A549 (cell line): Measurements from ENCODE around the gene FHIT. TPM values are rescaled to one million over a fixed set of nuclear protein-coding genes. Genes with fewer than 3 reads are reported as not detected.

Experiments
- ATAC-seq, 2 experiments: fragments of 200-7000 bp in 1 of 2; fragments of >200 bp in 1 of 2; cut with Nextera tagmentation in 1 of 2; cut with Tn5 transposase in 1 of 2; 3 replicates each; pipeline versions ENCODE4 v1.8.0 to v1.9.1; 2018 to 2020; ENCODE audit warnings: mild to moderate bottlenecking in 1 of 2, moderate library complexity in 1 of 2
- CTCF ChIA-PET: fragments of 300-600 bp; sonication (Branson Sonifier 250); formaldehyde crosslinking; extraction: SDS; loops from one replicate; lab custom pipeline; 2021; ENCODE audit warnings: antibody characterized with exemption, inconsistent platforms; lab: Yijun Ruan, JAX
- POLR2A ChIA-PET: fragments of 350-600 bp; formaldehyde crosslinking; extraction: SDS; loops from one replicate; lab custom pipeline; 2021; ENCODE audit warnings: antibody characterized with exemption, inconsistent platforms; lab: Yijun Ruan, JAX
- DNase-seq, 2 experiments: peaks; one replicate each; pipeline versions ENCODE4 v3.0.0 to v3.0.0-alpha.2; 2011 to 2016; ENCODE audit warnings: low read depth in 1 of 2, low spot score in 1 of 2
- FAIRE-seq: peaks from 2 replicates; lab custom pipeline; 2011; peaks lifted over from hg19 to GRCh38; lab: Jason Lieb, UNC
- H3K27ac ChIP-seq, 2 experiments: fragments of >200 bp; sonication (Bioruptor Twin); formaldehyde crosslinking; 3 replicates each; pipeline ENCODE4 v1.5.1; 2016 to 2017
- H3K4me1 ChIP-seq: fragments of >200 bp; sonication (Bioruptor Twin); formaldehyde crosslinking; 3 replicates; pipeline ENCODE4 v1.6.1; 2016
- H3K4me2 ChIP-seq: fragments of >200 bp; sonication (Bioruptor Twin); formaldehyde crosslinking; 3 replicates; pipeline ENCODE4 v1.6.1; 2016
- H3K4me3 ChIP-seq: fragments of >200 bp; sonication (Bioruptor Twin); formaldehyde crosslinking; 3 replicates; pipeline ENCODE4 v1.5.1; 2016
- H3K9me3 ChIP-seq: fragments of >200 bp; sonication (Bioruptor Twin); formaldehyde crosslinking; 3 replicates; pipeline ENCODE4 v1.6.1; 2016
- BHLHE40 ChIP-seq: IDR thresholded peaks from 2 replicates; pipeline ENCODE4 v1.6.1; 2012; ENCODE audit warnings: low read depth, low read length, inconsistent platforms
- CBX2 ChIP-seq: fragments of 200-600 bp; sonication (generic); IDR thresholded peaks from 2 replicates; pipeline ENCODE4 v1.6.1; 2016; ENCODE audit warnings: low read depth, mild to moderate bottlenecking, borderline replicate concordance
- CTCF ChIP-seq: fragments of >200 bp; sonication (Bioruptor Twin); formaldehyde crosslinking; IDR thresholded peaks from 3 replicates; pipeline ENCODE4 v1.5.1; 2016
- EHF ChIP-seq: fragments of 250-450 bp; sonication (Bioruptor Pico); IDR thresholded peaks from 2 replicates; pipeline ENCODE4 v1.5.0; 2020; ENCODE audit warnings: mild to moderate bottlenecking
- EHMT2 ChIP-seq: fragments of 200-600 bp; sonication (generic); IDR thresholded peaks from 2 replicates; pipeline ENCODE4 v1.6.1; 2016; ENCODE audit warnings: antibody characterized with exemption, low read depth, mild to moderate bottlenecking, moderate library complexity
- EP300 ChIP-seq, 2 experiments: fragments of >200 bp; sonication (Bioruptor Twin); formaldehyde crosslinking; IDR thresholded peaks; 2 replicates in 1 of 2; 3 replicates in 1 of 2; pipeline ENCODE4 v1.6.1; 2016 to 2017
- FOSB ChIP-seq: fragments of 250-450 bp; sonication (Bioruptor Pico); IDR thresholded peaks from 2 replicates; pipeline ENCODE4 v1.5.0; 2020; ENCODE audit warnings: mild to moderate bottlenecking, moderate library complexity
- FOSL2 ChIP-seq, 2 experiments: fragments of 450-650 bp in 1 of 2; fragments of >200 bp in 1 of 2; sonication (Bioruptor Twin) in 1 of 2; formaldehyde crosslinking; IDR thresholded peaks; 2 replicates each; pipeline versions ENCODE4 v1.5.0 to v1.6.1; 2016 to 2020; ENCODE audit warnings: mild to moderate bottlenecking in 1 of 2, moderate library complexity in 1 of 2
- HES2 ChIP-seq: fragments of >200 bp; sonication (Bioruptor Twin); formaldehyde crosslinking; IDR thresholded peaks from 2 replicates; pipeline ENCODE4 v1.6.1; 2016
- HEYL ChIP-seq: fragments of 250-450 bp; sonication (Bioruptor Pico); IDR thresholded peaks from 2 replicates; pipeline ENCODE4 v1.8.0; 2021; ENCODE audit warnings: mild to moderate bottlenecking, moderate library complexity
- HOXB5 ChIP-seq: fragments of 250-450 bp; sonication (Bioruptor Pico); IDR thresholded peaks from 2 replicates; pipeline ENCODE4 v1.5.0; 2020; ENCODE audit warnings: mild to moderate bottlenecking, moderate library complexity
- JUNB ChIP-seq: fragments of >200 bp; sonication (Bioruptor Twin); formaldehyde crosslinking; IDR thresholded peaks from 2 replicates; pipeline ENCODE4 v1.6.1; 2016
- MAZ ChIP-seq: fragments of 150-350 bp; IDR thresholded peaks from 2 replicates; pipeline ENCODE4 v1.6.1; 2014; ENCODE audit warnings: antibody characterized with exemption, low read depth, low read length, borderline replicate concordance
- MYC ChIP-seq: IDR thresholded peaks from 2 replicates; pipeline ENCODE4 v1.6.1; 2012; ENCODE audit warnings: mild to moderate bottlenecking, inconsistent platforms, low read length, improper control_type of control experiment, borderline replicate concordance
- NR3C1 ChIP-seq: fragments of >200 bp; sonication (Bioruptor Twin); formaldehyde crosslinking; IDR thresholded peaks from 3 replicates; pipeline ENCODE4 v1.6.1; 2017
- PHF8 ChIP-seq: fragments of 200-600 bp; sonication (generic); IDR thresholded peaks from 2 replicates; pipeline ENCODE4 v1.6.1; 2016; ENCODE audit warnings: low read depth, mild to moderate bottlenecking, antibody characterized with exemption, moderate library complexity, borderline replicate concordance
- POLR2A ChIP-seq: IDR thresholded peaks from 2 replicates; pipeline ENCODE4 v1.6.1; 2012; ENCODE audit warnings: mild to moderate bottlenecking, low read length
- POLR2AphosphoS2 ChIP-seq: conservative IDR thresholded peaks from 2 replicates; pipeline ENCODE4 v1.6.1; 2012; ENCODE audit warnings: low read length, improper control_type of control experiment, inconsistent platforms
- RAD21 ChIP-seq, 2 experiments: fragments of >200 bp in 1 of 2; sonication (Bioruptor Twin) in 1 of 2; formaldehyde crosslinking in 1 of 2; IDR thresholded peaks in 1 of 2; conservative IDR thresholded peaks in 1 of 2; 2 replicates in 1 of 2; 3 replicates in 1 of 2; pipeline ENCODE4 v1.6.1; 2012 to 2018; ENCODE audit warnings: inconsistent platforms in 1 of 2
- REST ChIP-seq: fragments of 200-600 bp; sonication (generic); IDR thresholded peaks from 2 replicates; pipeline ENCODE4 v1.6.1; 2016; ENCODE audit warnings: antibody characterized with exemption, mild to moderate bottlenecking, moderate library complexity
- RFX5 ChIP-seq: fragments of 450-650 bp; IDR thresholded peaks from 2 replicates; pipeline ENCODE4 v1.7.1; 2014; ENCODE audit warnings: antibody characterized with exemption, mild to moderate bottlenecking, moderate library complexity
- SMC3 ChIP-seq: fragments of >200 bp; sonication (Bioruptor Twin); formaldehyde crosslinking; IDR thresholded peaks from 3 replicates; pipeline ENCODE4 v1.6.1; 2018; ENCODE audit warnings: inconsistent platforms
- SREBF2 ChIP-seq: fragments of 450-650 bp; IDR thresholded peaks from 2 replicates; pipeline ENCODE4 v1.6.1; 2014; ENCODE audit warnings: mild to moderate bottlenecking, moderate library complexity
- TFCP2L1 ChIP-seq: fragments of 250-450 bp; sonication (Bioruptor Pico); IDR thresholded peaks from 2 replicates; pipeline ENCODE4 v1.5.0; 2021; ENCODE audit warnings: mild to moderate bottlenecking
- ZC3H11A ChIP-seq: fragments of 450-650 bp; IDR thresholded peaks from 2 replicates; pipeline ENCODE4 v1.6.1; 2014; ENCODE audit warnings: antibody characterized with exemption, mild to moderate bottlenecking
- ZFP36 ChIP-seq: fragments of 450-650 bp; IDR thresholded peaks from 2 replicates; pipeline ENCODE4 v1.6.1; 2014; ENCODE audit warnings: borderline replicate concordance; ENCODE audit not compliant: partially characterized antibody
- ZSCAN20 ChIP-seq: fragments of 250-450 bp; sonication (Bioruptor Pico); IDR thresholded peaks from 2 replicates; pipeline ENCODE4 v1.8.0; 2022; ENCODE audit warnings: mild to moderate bottlenecking, moderate library complexity
- WGBS: methylation state at CpG from one replicate; pipeline ENCODE4 v1.1.6; 2017; ENCODE audit errors: missing lambda C conversion rate; 5-methylcytosine and 5-hydroxymethylcytosine counted together
- polyA plus RNA-seq, 4 experiments: library from polyadenylated mRNA; depleted of rRNA in 3 of 4; stranded (reverse); fragments of >200 nt; fragmentation: RNase III in 1 of 4; extraction: RNeasy Plus Mini Kit Qiagen cat#74134 plus additional on column Dnase treatment in 1 of 4; gene quantifications; 2 replicates in 3 of 4; 3 replicates in 1 of 4; pipeline ENCODE4 v1.2.3, GENCODE V29; 2011 to 2017
- TF ChIP-seq, protein P1 (sequence below): IDR thresholded peaks from 2 replicates; pipeline ENCODE4 v1.6.1; 2012

Gene FHIT
- polyA plus RNA-seq, 2 of the 4 experiments (the other 2 are of a cell fraction): 0.76 to 0.92 TPM

GRCh38 chr3:60528651-60529050 lies 722.6 kb downstream of the FHIT start:
- 17% methylated on average over 1 of the region's 1 CpG for WGBS
- Histone ChIP-seq H3K4me2 (no peak overlapping the region), H3K4me3 (no peak overlapping the region), H3K27ac (no peak overlapping the region), H3K9me3 (no peaks in the 10 kb centered on the region), H3K4me1 (no peaks in the 10 kb centered on the region)
- no peak for TF ChIP-seq EHF (CRISPR knock-in tag)
- no peak for TF ChIP-seq REST
- TF ChIP-seq POLR2AphosphoS2: no peak
- no peak for TF ChIP-seq EHMT2
- no peak for TF ChIP-seq BHLHE40
- no peak for TF ChIP-seq ZFP36
- no peak for TF ChIP-seq RAD21 (conservative IDR thresholded peaks at IDR 0.05 in 1 of 2, IDR thresholded peaks at IDR 0.05 in 1 of 2)
- TF ChIP-seq CTCF: no peak
- no peak for TF ChIP-seq EP300 (IDR thresholded peaks at IDR 0.05)
- no peak for TF ChIP-seq CBX2
- no peak for TF ChIP-seq MAZ
- no peak for TF ChIP-seq PHF8
- TF ChIP-seq HEYL: no peak
- DNase-seq (no peak), ATAC-seq (no peak), FAIRE-seq (no peak)
- ChIA-PET POLR2A (no interaction called here), CTCF (no interaction called here)

- no peak overlapping the region for H3K4me3 ChIP-seq
- no peak for FAIRE-seq
- ATAC-seq: no peak
- H3K4me1 ChIP-seq: no peaks in the 10 kb centered on the region
- TF ChIP-seq BHLHE40: no peak
- no peak for TF ChIP-seq EHMT2
- TF ChIP-seq NR3C1: no peak
- no peak for TF ChIP-seq RFX5
- TF ChIP-seq SMC3: no peak
- TF ChIP-seq ZSCAN20 (CRISPR knock-in tag): no peak
- TF ChIP-seq HOXB5 (CRISPR knock-in tag): no peak
- no peak for TF ChIP-seq CTCF
- TF ChIP-seq, protein P1, sequence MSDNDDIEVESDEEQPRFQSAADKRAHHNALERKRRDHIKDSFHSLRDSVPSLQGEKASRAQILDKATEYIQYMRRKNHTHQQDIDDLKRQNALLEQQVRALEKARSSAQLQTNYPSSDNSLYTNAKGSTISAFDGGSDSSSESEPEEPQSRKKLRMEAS: no peak
- no peak for TF ChIP-seq JUNB
- no peak for TF ChIP-seq HES2
- no peak for TF ChIP-seq MYC
- no peak for TF ChIP-seq FOSL2 (IDR thresholded peaks at IDR 0.05)
- no peak for TF ChIP-seq FOSL2 (CRISPR knock-in tag; IDR thresholded peaks at IDR 0.05)
- no peak for TF ChIP-seq SREBF2
- TF ChIP-seq POLR2A: no peak
- no peak for TF ChIP-seq FOSB (CRISPR knock-in tag)
- TF ChIP-seq ZC3H11A: no peak
- no peak for TF ChIP-seq TFCP2L1
- TF ChIP-seq MAZ: no peak
- WGBS: 58% methylated on average over 2 of the region's 2 CpGs
- H3K9me3 ChIP-seq: no peaks in the 10 kb centered on the region
- CTCF ChIA-PET: no interaction called here
- POLR2A ChIA-PET: no interaction called here
- DNase-seq: no peak
- no peak overlapping the region for H3K4me2 ChIP-seq
- H3K27ac ChIP-seq: no peak overlapping the region
Measured at GRCh38 chr3:60523536-60523935, 727.7 kb downstream of the FHIT start.
